ENCODE measurements around the gene C11orf98.

C11orf98 gene

GRCh38 chr11:62646825-62647608 is 18.0 kb downstream of the C11orf98 start:
- ChIA-PET POLR2A (interaction anchor here (0.6 to 4.3 kb wide), 16 partner anchors 9 to 107 kb away, joined by 3 to 33 read pairs (median 4); partner anchors contain the start of genes B3GAT3, C11orf98, CSKMT and EEF1G), CTCF (no interaction called here)
- TF ChIP-seq BHLHE40 (IDR thresholded peaks at IDR 0.05; ENCODE audit: borderline replicate concordance) (no peak), ZNF384 (IDR thresholded peaks at IDR 0.05) (no peak)
- DNase-seq (ENCODE audit: extremely low spot score) = no peak

GRCh38 chr11:62645946-62646824 is 18.8 kb downstream of the C11orf98 start, which contains the start of gene GANAB:
Gene GANAB, minus strand, starts transcription at chr11:62646613. Its CDS starts 14 bp downstream, at chr11:62646599.
- POLR2A ChIA-PET = interaction anchor here (0.6 to 4.3 kb wide), 17 partner anchors 9 to 108 kb away, joined by 3 to 33 read pairs (median 4); partner anchors contain the start of genes B3GAT3, C11orf98, CSKMT and EEF1G
- CTCF ChIA-PET = interaction anchor here (1.1 kb wide), 1 partner anchor 103 kb away, joined by 3 read pairs; no protein-coding TSS in a partner anchor
- TF ChIP-seq SP1 (IDR thresholded peaks at IDR 0.05) (no peak), PKNOX1 (IDR thresholded peaks at IDR 0.05) (peak; percentile 72), CTBP1 (IDR thresholded peaks at IDR 0.05; ENCODE audit: borderline replicate concordance) (no peak), HDGF (IDR thresholded peaks at IDR 0.05; ENCODE audit: borderline replicate concordance) (no peak), LEF1 (IDR thresholded peaks at IDR 0.05; ENCODE audit: borderline replicate concordance) (no peak), ELF4 (IDR thresholded peaks at IDR 0.05) (0 out of 2 replicates have a peak, but pooled peaks have one; percentile 5), TARDBP (IDR thresholded peaks at IDR 0.05) (no peak)
- DNase-seq (ENCODE audit: extremely low spot score) = peak; percentile 99

- TF ChIP-seq CTBP1 (IDR thresholded peaks at IDR 0.05; ENCODE audit: borderline replicate concordance) (no peak), ZNF384 (IDR thresholded peaks at IDR 0.05) (no peak), L3MBTL2 (conservative IDR thresholded peaks at IDR 0.05) (no peak), ELF4 (IDR thresholded peaks at IDR 0.05) (no peak), HDGF (IDR thresholded peaks at IDR 0.05; ENCODE audit: borderline replicate concordance) (no peak), FOXK2 (IDR thresholded peaks at IDR 0.05) (no peak), NFRKB (IDR thresholded peaks at IDR 0.05) (no peak), LEF1 (IDR thresholded peaks at IDR 0.05; ENCODE audit: borderline replicate concordance) (no peak), BHLHE40 (IDR thresholded peaks at IDR 0.05; ENCODE audit: borderline replicate concordance) (no peak), TARDBP (IDR thresholded peaks at IDR 0.05) (no peak), FOXM1 (IDR thresholded peaks at IDR 0.05; ENCODE audit: borderline replicate concordance) (no peak), FOXA1 (IDR thresholded peaks at IDR 0.05) (no peak)
- CTCF ChIA-PET = interaction anchor here (1.1 kb wide), 1 partner anchor 103 kb away, joined by 3 read pairs; no protein-coding TSS in a partner anchor
- DNase-seq (ENCODE audit: extremely low spot score) = no peak
- POLR2A ChIA-PET = interaction anchor here (0.8 to 4.3 kb wide), 13 partner anchors 9 to 108 kb away, joined by 3 to 33 read pairs (median 6); partner anchors contain the start of genes C11orf98, CSKMT, EEF1G and EML3
These were observed 19.4 kb downstream of the C11orf98 start for GRCh38 chr11:62645671-62645945.

- DNase-seq (ENCODE audit: extremely low spot score) = no peak
- no peak for TF ChIP-seq BHLHE40 (IDR thresholded peaks at IDR 0.05; ENCODE audit: borderline replicate concordance)
- no peak for TF ChIP-seq ARNT (IDR thresholded peaks at IDR 0.05)
- TF ChIP-seq ZNF384 (IDR thresholded peaks at IDR 0.05) = peak; percentile 70
- CTCF ChIA-PET = interaction anchor here (1.9 kb wide), 1 partner anchor 10 kb away, joined by 5 read pairs; no protein-coding TSS in a partner anchor
- POLR2A ChIA-PET = interaction anchor here (0.8 to 2.8 kb wide), 6 partner anchors 9 to 83 kb away, joined by 3 to 19 read pairs (median 6); partner anchors contain the start of genes B3GAT3, HNRNPUL2, INTS5 and LBHD1
These were observed 20.8 kb downstream of the C11orf98 start for GRCh38 chr11:62644220-62644619.

- no peak for TF ChIP-seq HDGF (IDR thresholded peaks at IDR 0.05; ENCODE audit: borderline replicate concordance)
- TF ChIP-seq TARDBP (IDR thresholded peaks at IDR 0.05) = no peak
- TF ChIP-seq FOXK2 (IDR thresholded peaks at IDR 0.05) = no peak
- no peak for TF ChIP-seq ZNF384 (IDR thresholded peaks at IDR 0.05)
- TF ChIP-seq FOXA1 (IDR thresholded peaks at IDR 0.05) = no peak
- no peak for TF ChIP-seq BHLHE40 (IDR thresholded peaks at IDR 0.05; ENCODE audit: borderline replicate concordance)
- TF ChIP-seq CTBP1 (IDR thresholded peaks at IDR 0.05; ENCODE audit: borderline replicate concordance) = no peak
- TF ChIP-seq LEF1 (IDR thresholded peaks at IDR 0.05; ENCODE audit: borderline replicate concordance) = no peak
- TF ChIP-seq L3MBTL2 (conservative IDR thresholded peaks at IDR 0.05) = no peak
- TF ChIP-seq ELF4 (IDR thresholded peaks at IDR 0.05) = no peak
- TF ChIP-seq SUZ12 (IDR thresholded peaks at IDR 0.05) = no peak
- no peak for TF ChIP-seq PKNOX1 (IDR thresholded peaks at IDR 0.05)
- TF ChIP-seq NFRKB (IDR thresholded peaks at IDR 0.05) = no peak
- TF ChIP-seq SP1 (IDR thresholded peaks at IDR 0.05) = no peak
- CTCF ChIA-PET = interaction anchor here (1.6 kb wide), 1 partner anchor 41 kb away, joined by 4 read pairs; the partner anchor contains the start of gene TUT1
- POLR2A ChIA-PET = no interaction called here
These were observed 32.5 kb downstream of the C11orf98 start for GRCh38 chr11:62632492-62632891.

GRCh38 chr11:62627713-62628112 is 37.3 kb downstream of the C11orf98 start:
- ChIA-PET CTCF (no interaction called here), POLR2A (interaction anchor here (1.5 kb wide), 1 partner anchor 36 kb away, joined by 4 read pairs; the partner anchor contains the start of gene TUT1)
- DNase-seq (ENCODE audit: extremely low spot score) = no peak
- no peak for TF ChIP-seq HDGF (IDR thresholded peaks at IDR 0.05; ENCODE audit: borderline replicate concordance)
- no peak for TF ChIP-seq BHLHE40 (IDR thresholded peaks at IDR 0.05; ENCODE audit: borderline replicate concordance)
- TF ChIP-seq PKNOX1 (IDR thresholded peaks at IDR 0.05) = no peak
- no peak for TF ChIP-seq ZNF384 (IDR thresholded peaks at IDR 0.05)
- no peak for TF ChIP-seq LEF1 (IDR thresholded peaks at IDR 0.05; ENCODE audit: borderline replicate concordance)

More at GRCh38 chr11:62632492-62632891, 32.5 kb downstream of the C11orf98 start:
- no peak for DNase-seq (ENCODE audit: extremely low spot score)
